GM19452 (cell line): ENCODE results near the gene PLEKHM2.
"Not testable (repeated sequence)": the region's sequence is repeated elsewhere in the genome, so short reads cannot be mapped to it uniquely, and the experiment has no call there.

Experiments
- ATAC-seq: cut with Tn5 transposase; IDR thresholded peaks from one replicate; pipeline ENCODE4 v1.9.1; 2021; ENCODE audit not compliant: unreplicated experiment

PLEKHM2 gene

GRCh38 chr1:15698201-15698600 is 14.1 kb downstream of the PLEKHM2 start:
- ATAC-seq: no peak

- not testable (repeated sequence) for ATAC-seq
These were observed 15.2 kb downstream of the PLEKHM2 start for GRCh38 chr1:15699321-15699720.

DNA sequence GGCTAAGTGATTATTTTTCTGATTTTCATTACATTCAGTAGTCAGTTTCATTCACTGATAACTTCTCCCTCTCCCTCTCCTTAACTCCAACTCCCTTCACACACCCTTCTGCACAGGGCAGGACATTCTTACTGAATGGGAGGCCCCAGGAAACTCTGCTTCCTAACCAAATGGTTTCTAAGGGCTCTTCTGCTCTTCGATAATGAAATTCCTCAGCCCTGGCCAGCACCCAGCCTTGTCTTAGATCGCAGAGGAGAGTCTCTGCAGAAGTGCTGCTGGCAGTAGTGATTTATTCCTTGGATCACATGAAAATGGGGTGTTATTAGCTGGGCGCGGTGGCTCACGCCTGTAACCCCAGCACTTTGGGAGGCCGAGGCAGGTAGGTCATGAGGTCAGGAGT is 16.4 kb downstream of the PLEKHM2 start:
- no peak for ATAC-seq

DNA sequence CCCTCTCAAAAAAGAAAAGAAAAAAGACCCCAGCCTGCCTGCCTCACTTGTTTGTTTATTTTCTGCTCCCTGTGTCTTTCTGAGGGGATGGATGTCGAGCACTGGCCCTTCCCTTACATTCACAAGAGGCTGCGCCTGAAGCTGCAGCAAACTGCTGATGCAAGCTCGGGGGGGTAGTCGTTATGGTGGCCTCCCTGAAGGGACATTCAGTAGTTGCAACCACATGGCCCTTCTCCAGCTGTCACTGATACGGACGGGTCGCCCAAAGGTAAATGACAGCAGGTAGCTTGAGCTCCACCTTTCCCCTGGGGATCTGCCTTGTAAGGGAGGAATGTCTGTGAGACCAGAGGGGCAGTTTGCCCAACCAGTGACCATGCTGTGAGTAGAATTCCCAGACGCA is 17.7 kb downstream of the PLEKHM2 start:
- ATAC-seq: no peak

DNA sequence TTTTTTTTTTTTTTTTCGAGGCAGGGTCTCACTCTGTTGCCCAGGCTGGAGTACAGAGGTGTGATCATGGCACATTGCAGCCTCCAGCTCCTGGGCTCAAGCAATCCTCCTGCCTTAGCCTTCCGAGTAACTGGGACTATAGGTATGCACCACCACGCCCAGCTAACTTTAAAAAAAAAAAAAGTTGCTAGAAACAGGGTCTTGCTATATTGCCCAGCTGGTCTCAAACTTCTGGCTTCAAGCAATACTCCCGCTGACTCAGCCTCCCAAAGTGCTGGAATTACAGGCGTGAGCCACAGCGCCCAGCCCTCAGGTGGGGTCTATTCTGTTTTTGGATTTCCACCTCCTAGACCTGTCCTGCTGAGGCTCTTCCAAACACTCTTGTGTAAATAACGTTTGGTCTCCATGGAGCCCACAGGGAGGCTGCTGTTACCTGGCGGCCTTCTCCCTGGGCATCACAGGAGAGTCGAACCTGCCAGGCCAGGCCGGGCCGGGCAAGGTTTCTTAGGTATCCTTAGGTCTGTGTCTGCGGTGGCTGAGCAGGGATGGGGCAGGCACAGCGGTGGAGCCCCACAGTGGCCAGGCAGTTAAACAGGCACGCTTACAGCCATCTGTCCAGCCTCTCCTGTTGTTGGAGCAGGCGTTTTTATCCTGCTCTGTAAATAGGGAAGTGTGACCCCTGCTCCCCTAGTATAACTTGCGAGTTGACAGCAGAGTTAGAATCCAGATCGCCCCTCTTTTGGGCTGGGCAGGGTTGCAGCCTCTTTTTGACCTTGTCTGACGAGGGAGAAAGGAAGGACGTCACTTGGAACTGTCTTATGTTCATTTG is 18.8 kb downstream of the PLEKHM2 start:
- ATAC-seq: no peak

- no peak for ATAC-seq
These were observed 19.4 kb downstream of the PLEKHM2 start for GRCh38 chr1:15703562-15703961.

DNA sequence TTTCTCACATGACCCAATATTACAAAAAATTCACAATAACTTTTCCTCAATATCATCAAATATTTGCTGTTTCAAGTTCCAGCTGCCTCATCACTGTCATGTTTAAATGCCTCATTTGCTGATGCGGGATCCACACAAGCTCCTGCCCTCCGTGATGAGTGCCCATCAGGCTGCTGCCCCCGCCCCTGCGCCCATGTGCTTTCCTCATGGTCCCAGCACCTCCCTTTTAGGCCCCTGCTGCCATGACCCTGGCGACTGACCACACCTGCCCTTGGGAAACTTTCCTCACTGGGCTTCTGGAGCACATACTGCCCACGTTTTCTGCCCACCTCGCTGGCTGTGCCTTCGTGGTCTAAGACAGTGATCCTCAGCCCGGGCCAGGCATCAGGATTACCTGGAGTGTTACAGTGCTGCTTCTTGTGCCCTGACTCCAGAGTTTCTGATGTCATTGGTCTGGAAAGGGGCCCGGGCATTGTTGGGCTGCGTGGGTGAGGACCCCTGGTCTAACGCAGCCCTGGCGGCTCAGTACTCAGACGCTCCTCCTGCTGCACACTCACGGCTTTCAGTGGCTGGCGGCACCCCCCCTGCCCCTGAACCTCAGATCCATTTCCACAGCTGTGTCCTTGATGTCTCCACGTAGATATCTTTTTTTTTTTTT is 20.5 kb downstream of the PLEKHM2 start:
- ATAC-seq: no peak

GRCh38 chr1:15705184-15705566 is 21.1 kb downstream of the PLEKHM2 start:
- no peak for ATAC-seq

GRCh38 chr1:15706751-15707150 is 22.6 kb downstream of the PLEKHM2 start:
- ATAC-seq: no peak

DNA sequence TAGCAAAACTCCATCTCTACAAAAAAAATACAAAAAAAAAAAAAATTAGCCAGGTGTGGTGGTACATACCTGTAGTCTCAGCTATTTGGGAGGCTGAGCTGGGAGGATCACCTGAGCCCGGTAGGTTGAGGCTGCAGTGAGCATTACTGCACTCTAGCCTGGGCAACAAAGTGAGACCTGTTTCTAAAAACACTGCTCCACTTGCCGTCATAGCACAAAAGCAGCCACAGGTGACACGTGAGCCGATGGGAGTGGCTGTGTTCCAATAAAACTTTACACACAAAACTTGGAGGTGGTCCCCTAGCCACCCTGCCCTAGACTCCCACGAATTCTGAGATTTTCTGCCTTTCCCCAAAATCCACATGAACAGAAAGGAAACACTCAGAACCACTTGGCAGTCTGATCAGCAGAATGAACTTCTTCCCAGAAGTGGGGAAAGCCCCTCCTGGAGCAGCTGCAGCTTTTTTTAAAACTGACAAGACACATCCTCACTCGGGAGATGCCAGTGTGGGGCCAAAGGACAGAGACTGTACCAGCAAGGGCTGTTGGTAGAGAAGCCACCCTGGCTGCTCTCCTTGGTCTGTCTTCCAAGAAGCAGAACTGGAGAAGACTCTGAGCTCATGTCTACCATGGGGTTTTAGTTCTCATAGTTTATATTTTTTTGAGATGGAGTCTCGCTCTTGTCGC is 23.3 kb downstream of the PLEKHM2 start:
- ATAC-seq: no peak

GRCh38 chr1:15708486-15709137 is 24.5 kb downstream of the PLEKHM2 start:
- no peak for ATAC-seq

GRCh38 chr1:15709226-15709625 is 25.1 kb downstream of the PLEKHM2 start:
- no peak for ATAC-seq

DNA sequence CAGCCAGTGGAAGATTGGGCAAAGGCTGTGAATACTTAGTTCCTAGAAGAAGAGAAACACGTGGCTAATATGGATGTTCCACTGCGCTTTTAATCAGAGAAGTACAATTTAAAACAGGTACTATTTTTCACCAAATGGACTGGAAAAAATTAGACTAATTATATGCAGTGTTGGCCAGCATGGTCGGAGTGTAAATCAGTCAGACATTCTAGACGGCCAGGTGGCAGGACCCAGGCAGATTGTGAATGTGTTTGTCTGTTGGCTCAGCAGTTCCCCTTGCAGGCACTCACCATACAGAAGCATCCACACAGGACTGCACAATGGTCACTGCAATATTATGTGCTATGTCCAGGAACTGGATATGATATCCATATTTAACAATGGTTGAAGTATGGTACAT is 28.0 kb downstream of the PLEKHM2 start:
- no peak for ATAC-seq

GRCh38 chr1:15714406-15715136 is 30.5 kb downstream of the PLEKHM2 start:
- no peak for ATAC-seq

DNA sequence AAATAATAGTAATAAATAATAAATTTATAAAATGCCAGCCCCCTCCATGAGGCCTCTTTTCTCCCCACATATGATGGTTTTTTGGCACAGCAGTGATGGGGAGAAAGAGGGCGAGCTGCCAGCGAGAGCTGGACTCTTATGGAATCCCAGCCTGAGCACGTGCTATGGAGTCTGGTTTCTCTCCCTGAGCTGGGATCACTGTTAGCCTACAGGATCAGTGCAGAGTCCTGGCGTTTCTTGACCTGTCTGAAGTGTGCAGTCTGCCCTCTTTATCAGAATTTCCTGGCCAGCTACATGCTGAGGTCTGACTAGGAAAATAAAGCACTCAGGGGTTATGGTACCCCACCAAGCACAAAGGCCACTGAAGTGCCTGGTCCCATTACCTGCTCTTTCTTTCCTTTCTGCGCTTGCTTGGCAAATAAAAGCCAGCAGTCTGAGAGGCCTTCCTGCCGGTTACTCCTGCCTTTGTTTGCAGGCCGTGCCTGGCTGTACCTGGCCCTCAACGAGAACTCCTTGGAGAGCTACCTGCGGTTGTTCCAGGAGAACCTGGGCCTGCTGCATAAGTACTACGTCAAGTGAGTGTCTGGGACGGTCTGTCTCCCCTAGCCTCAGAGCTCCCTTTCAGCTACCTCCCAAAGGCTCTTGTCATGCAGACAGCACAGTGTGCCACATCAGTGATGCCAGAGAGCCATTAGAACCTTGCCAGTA is 33.5 kb downstream of the PLEKHM2 start:
- ATAC-seq: no peak

- no peak for ATAC-seq
These were observed 34.1 kb downstream of the PLEKHM2 start for GRCh38 chr1:15718199-15718601.

DNA sequence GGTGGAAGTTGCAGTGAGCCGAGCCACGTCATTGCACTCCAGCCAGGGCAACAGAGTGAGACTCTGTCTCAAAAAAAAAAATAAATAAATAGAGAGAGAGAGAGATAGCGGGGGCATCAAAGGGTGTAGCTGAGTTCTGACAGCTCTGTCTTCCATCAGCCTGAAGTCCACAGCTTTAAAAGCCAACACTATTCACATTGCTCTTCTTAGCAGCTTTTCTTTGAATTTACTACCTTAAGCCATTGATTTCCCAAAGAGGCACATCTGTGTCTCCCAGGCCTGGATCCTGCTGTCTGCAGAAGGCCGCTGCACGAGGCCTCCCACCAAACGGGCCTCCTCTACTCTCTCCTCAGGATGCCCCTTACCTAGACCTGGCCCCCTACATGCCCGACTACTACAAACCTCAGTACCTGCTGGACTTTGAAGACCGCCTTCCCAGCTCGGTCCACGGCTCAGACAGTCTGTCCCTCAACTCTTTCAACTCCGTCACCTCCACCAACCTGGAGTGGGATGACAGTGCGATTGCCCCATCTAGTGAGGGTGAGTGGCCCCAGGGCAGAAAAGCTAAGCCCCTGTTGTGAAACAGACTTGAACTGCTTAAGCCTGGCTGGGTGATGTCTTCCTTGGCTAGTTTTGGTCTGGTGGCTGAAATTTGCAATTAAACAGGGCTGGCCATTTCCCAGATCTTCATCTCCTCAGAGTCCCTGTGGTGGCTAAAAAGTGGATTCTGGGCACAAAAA is 35.4 kb downstream of the PLEKHM2 start:
- ATAC-seq: no peak

DNA sequence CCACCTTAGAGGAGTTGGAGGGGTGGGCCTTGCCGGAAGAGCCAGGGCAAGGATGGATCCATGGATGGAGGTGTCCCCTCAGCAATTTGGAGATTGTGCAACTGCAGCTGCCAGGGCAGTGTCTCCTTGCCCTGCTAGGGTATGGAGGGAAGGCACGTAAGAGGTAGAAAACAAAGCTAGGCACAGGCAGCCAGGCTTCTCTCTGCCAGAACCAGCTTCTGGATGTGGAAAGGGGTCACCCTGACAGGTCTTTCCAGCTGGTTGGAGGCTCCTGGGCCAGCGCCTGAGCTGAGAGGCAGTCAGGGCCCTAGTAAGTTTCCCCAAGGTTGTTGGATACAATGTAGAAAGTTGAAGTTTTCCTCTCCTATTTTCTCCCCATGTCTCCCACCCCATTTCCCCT is 36.7 kb downstream of the PLEKHM2 start:
- no peak for ATAC-seq

- ATAC-seq: no peak
These were observed 38.3 kb downstream of the PLEKHM2 start for GRCh38 chr1:15722411-15722810.
